Measurements from ENCODE around the gene CNKSR2. TPM values are rescaled to one million over a fixed set of nuclear protein-coding genes. Genes with fewer than 3 reads are reported as not detected.

The CNKSR2 gene
- total and polyA plus RNA-seq, 10 of the 15 experiments (the other 5 are each of a cell fraction or from before 2014, with no cell fraction given) = 0.02 to 0.69 (median 0.18) TPM; not detected in 4

GRCh38 chrX:21639775-21640174, 265.6 kb downstream of the CNKSR2 start:
- Histone ChIP-seq H3K36me3 (ENCODE audit: control insufficient read depth in 2 of 2, insufficient read depth in 2 of 2, low read length in 1 of 2) (no peaks in the 10 kb centered on the region), H3K9ac (ENCODE audit: control insufficient read depth, insufficient read depth, low read length) (no peak overlapping the region), H4K20me1 (ENCODE audit: control insufficient read depth, insufficient read depth) (no peaks in the 10 kb centered on the region), H3K9me3 (replicated peaks; ENCODE audit: control insufficient read depth, insufficient read depth, low read length) (no peaks in the 10 kb centered on the region), H3K4me1 (ENCODE audit: control insufficient read depth, insufficient read depth, low read length) (no peaks in the 10 kb centered on the region), H3K27ac (ENCODE audit: control insufficient read depth, insufficient read depth) (no peak overlapping the region), H3K79me2 (ENCODE audit: control insufficient read depth, insufficient read depth, low read length) (no peaks in the 10 kb centered on the region), H3K4me2 (ENCODE audit: control insufficient read depth, insufficient read depth) (no peak overlapping the region), H3K27me3 (replicated peaks in 1 of 2; ENCODE audit: control insufficient read depth in 2 of 2, insufficient read depth in 2 of 2, low read length in 1 of 2) (no peaks in the 10 kb centered on the region), H3K4me3 (no peak overlapping the region), H2AFZ (ENCODE audit: control insufficient read depth, low read depth, low read length) (no peak overlapping the region)
- DNase-seq (ENCODE audit: low read depth, low spot score) = no peak
- no peak for FAIRE-seq
- in situ Hi-C loops (cut with MboI) = no loop called here
- intact Hi-C loops (cut with micrococcal nuclease; ENCODE audit: unreplicated experiment) = no loop called here
- ChIA-PET SMC1A (ENCODE audit: uncharacterized antibody, unreplicated experiment) (no interaction called here), CTCF (no interaction called here), POLR2A (no interaction called here), RAD21 (ENCODE audit: unreplicated experiment) (no interaction called here)
- WGBS (ENCODE audit: insufficient coverage, insufficient replicate concordance, low lambda C conversion rate, missing lambda C conversion rate) = 7% methylated on average over 3 of the region's 3 CpGs
- no TSS peak for BruUV-seq (replicated peaks)
- no peak for ATAC-seq
- TF ChIP-seq PKNOX1 (IDR thresholded peaks at IDR 0.05) = no peak
- TF ChIP-seq, protein P1, sequence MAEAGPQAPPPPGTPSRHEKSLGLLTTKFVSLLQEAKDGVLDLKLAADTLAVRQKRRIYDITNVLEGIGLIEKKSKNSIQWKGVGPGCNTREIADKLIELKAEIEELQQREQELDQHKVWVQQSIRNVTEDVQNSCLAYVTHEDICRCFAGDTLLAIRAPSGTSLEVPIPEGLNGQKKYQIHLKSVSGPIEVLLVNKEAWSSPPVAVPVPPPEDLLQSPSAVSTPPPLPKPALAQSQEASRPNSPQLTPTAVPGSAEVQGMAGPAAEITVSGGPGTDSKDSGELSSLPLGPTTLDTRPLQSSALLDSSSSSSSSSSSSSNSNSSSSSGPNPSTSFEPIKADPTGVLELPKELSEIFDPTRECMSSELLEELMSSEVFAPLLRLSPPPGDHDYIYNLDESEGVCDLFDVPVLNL (IDR thresholded peaks at IDR 0.05; ENCODE audit: low read depth, low read length) = no peak
- no peak for TF ChIP-seq BHLHE40 (IDR thresholded peaks at IDR 0.05; ENCODE audit: borderline replicate concordance in 1 of 2, low read depth in 2 of 2, low read length in 1 of 2)
- TF ChIP-seq, protein P2, sequence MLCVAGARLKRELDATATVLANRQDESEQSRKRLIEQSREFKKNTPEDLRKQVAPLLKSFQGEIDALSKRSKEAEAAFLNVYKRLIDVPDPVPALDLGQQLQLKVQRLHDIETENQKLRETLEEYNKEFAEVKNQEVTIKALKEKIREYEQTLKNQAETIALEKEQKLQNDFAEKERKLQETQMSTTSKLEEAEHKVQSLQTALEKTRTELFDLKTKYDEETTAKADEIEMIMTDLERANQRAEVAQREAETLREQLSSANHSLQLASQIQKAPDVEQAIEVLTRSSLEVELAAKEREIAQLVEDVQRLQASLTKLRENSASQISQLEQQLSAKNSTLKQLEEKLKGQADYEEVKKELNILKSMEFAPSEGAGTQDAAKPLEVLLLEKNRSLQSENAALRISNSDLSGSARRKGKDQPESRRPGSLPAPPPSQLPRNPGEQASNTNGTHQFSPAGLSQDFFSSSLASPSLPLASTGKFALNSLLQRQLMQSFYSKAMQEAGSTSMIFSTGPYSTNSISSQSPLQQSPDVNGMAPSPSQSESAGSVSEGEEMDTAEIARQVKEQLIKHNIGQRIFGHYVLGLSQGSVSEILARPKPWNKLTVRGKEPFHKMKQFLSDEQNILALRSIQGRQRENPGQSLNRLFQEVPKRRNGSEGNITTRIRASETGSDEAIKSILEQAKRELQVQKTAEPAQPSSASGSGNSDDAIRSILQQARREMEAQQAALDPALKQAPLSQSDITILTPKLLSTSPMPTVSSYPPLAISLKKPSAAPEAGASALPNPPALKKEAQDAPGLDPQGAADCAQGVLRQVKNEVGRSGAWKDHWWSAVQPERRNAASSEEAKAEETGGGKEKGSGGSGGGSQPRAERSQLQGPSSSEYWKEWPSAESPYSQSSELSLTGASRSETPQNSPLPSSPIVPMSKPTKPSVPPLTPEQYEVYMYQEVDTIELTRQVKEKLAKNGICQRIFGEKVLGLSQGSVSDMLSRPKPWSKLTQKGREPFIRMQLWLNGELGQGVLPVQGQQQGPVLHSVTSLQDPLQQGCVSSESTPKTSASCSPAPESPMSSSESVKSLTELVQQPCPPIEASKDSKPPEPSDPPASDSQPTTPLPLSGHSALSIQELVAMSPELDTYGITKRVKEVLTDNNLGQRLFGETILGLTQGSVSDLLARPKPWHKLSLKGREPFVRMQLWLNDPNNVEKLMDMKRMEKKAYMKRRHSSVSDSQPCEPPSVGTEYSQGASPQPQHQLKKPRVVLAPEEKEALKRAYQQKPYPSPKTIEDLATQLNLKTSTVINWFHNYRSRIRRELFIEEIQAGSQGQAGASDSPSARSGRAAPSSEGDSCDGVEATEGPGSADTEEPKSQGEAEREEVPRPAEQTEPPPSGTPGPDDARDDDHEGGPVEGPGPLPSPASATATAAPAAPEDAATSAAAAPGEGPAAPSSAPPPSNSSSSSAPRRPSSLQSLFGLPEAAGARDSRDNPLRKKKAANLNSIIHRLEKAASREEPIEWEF (IDR thresholded peaks at IDR 0.05; ENCODE audit: insufficient replicate concordance, low read depth, low read length) = no peak
- TF ChIP-seq CREB1 (IDR thresholded peaks at IDR 0.05; ENCODE audit: low read depth) = no peak
- no peak for TF ChIP-seq SKIL (IDR thresholded peaks at IDR 0.05; ENCODE audit: low read depth, poor library complexity, severe bottlenecking)
- no peak for TF ChIP-seq ZZZ3 (IDR thresholded peaks at IDR 0.05; ENCODE audit: control insufficient read depth, insufficient read length, low read depth)
- TF ChIP-seq MYB (IDR thresholded peaks at IDR 0.05; ENCODE audit: borderline replicate concordance, low read depth, low read length) = no peak
- no peak for TF ChIP-seq EP300 (IDR thresholded peaks at IDR 0.05; ENCODE audit: borderline replicate concordance in 1 of 2, control insufficient read depth in 1 of 2, low read depth in 2 of 2, low read length in 2 of 2)
- no peak for TF ChIP-seq BACH1 (IDR thresholded peaks at IDR 0.05; ENCODE audit: borderline replicate concordance)
- TF ChIP-seq EED (IDR thresholded peaks at IDR 0.05; ENCODE audit: low read depth) = no peak
- no peak for TF ChIP-seq SUPT20H (IDR thresholded peaks at IDR 0.05; ENCODE audit: borderline replicate concordance, control insufficient read depth, low read depth, low read length)
- no peak for TF ChIP-seq MTA3 (IDR thresholded peaks at IDR 0.05; ENCODE audit: borderline replicate concordance, low read length)
- no peak for TF ChIP-seq MXI1 (IDR thresholded peaks at IDR 0.05; ENCODE audit: low read depth, low read length)
- TF ChIP-seq SIN3A (IDR thresholded peaks at IDR 0.05; ENCODE audit: low read depth, low read length) = no peak

All from GM12878 (cell line).